ENCODE measurements around the gene RBBP9.
"Not testable (repeated sequence)": the region's sequence is repeated elsewhere in the genome, so short reads cannot be mapped to it uniquely, and the experiment has no call there.

The RBBP9 gene

GRCh38 chr20:18524646-18525045 is 27.6 kb upstream of the RBBP9 start:
- no peak for TF ChIP-seq CTCF (IDR thresholded peaks at IDR 0.05; ENCODE audit: extremely low read depth, insufficient read depth, missing control alignments)
- in situ Hi-C loops (cut with MboI; ENCODE audit: low pct_unique_long_range_greater_than_20kb, low sequenced_read_pairs, unreplicated experiment) = no loop called here
- no peak for DNase-seq (ENCODE audit: low spot score)

- no peak for DNase-seq (ENCODE audit: low spot score)
- TF ChIP-seq CTCF (IDR thresholded peaks at IDR 0.05; ENCODE audit: extremely low read depth, insufficient read depth, missing control alignments) = no peak
- in situ Hi-C loops (cut with MboI; ENCODE audit: low pct_unique_long_range_greater_than_20kb, low sequenced_read_pairs, unreplicated experiment) = no loop called here
These were observed 26.0 kb upstream of the RBBP9 start for GRCh38 chr20:18523066-18523465.

- in situ Hi-C loops (cut with MboI; ENCODE audit: low pct_unique_long_range_greater_than_20kb, low sequenced_read_pairs, unreplicated experiment); DNase-seq (ENCODE audit: low spot score): not testable (repeated sequence)
These were observed 25.0 kb upstream of the RBBP9 start for GRCh38 chr20:18522066-18522465.

- in situ Hi-C loops (cut with MboI; ENCODE audit: low pct_unique_long_range_greater_than_20kb, low sequenced_read_pairs, unreplicated experiment) = no loop called here
- TF ChIP-seq CTCF (IDR thresholded peaks at IDR 0.05; ENCODE audit: extremely low read depth, insufficient read depth, missing control alignments) = no peak
- no peak for DNase-seq (ENCODE audit: low spot score)
These were observed 18.9 kb upstream of the RBBP9 start for GRCh38 chr20:18515973-18516372.

- in situ Hi-C loops (cut with MboI; ENCODE audit: low pct_unique_long_range_greater_than_20kb, low sequenced_read_pairs, unreplicated experiment) = no loop called here
- DNase-seq (ENCODE audit: low spot score) = no peak
- no peak for TF ChIP-seq CTCF (IDR thresholded peaks at IDR 0.05; ENCODE audit: extremely low read depth, insufficient read depth, missing control alignments)
These were observed 17.1 kb upstream of the RBBP9 start for GRCh38 chr20:18514127-18514526.

GRCh38 chr20:18513208-18513607 is 16.2 kb upstream of the RBBP9 start:
- no peak for DNase-seq (ENCODE audit: low spot score)
- no peak for TF ChIP-seq CTCF (IDR thresholded peaks at IDR 0.05; ENCODE audit: extremely low read depth, insufficient read depth, missing control alignments)
- in situ Hi-C loops (cut with MboI; ENCODE audit: low pct_unique_long_range_greater_than_20kb, low sequenced_read_pairs, unreplicated experiment) = no loop called here

GRCh38 chr20:18511571-18511970 is 14.5 kb upstream of the RBBP9 start:
- in situ Hi-C loops (cut with MboI; ENCODE audit: low pct_unique_long_range_greater_than_20kb, low sequenced_read_pairs, unreplicated experiment) = no loop called here
- TF ChIP-seq CTCF (IDR thresholded peaks at IDR 0.05; ENCODE audit: extremely low read depth, insufficient read depth, missing control alignments) = no peak
- no peak for DNase-seq (ENCODE audit: low spot score)
